ENCODE results near the gene ITSN1.
"Not testable (repeated sequence)": the region's sequence is repeated elsewhere in the genome, so short reads cannot be mapped to it uniquely, and the experiment has no call there.

ITSN1 gene

DNA sequence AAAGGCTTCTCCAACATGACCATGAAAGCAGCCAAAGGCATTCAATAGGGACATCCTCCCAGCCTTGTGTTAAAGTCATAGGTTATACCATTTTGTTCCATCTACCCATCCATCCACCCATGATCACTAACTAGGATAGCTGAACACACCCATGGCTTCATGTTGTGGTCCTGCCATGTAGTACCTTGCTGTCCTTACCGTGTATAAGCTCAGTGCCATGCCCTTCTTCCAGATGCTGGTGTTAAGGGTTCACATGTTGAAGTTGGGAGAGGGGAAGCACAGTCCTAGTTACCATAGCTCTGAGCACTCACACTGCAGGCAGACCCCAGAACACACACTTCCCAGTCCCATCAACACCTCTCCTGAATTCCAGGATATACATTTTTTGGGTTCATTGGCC is 221.8 kb downstream of the ITSN1 start:
- DNase-seq (ENCODE audit: low spot score): no peak

- DNase-seq (ENCODE audit: low spot score): no peak
Measured at GRCh38 chr21:33865176-33865575, 222.9 kb downstream of the ITSN1 start.

GRCh38 chr21:33865996-33866575 is 223.8 kb downstream of the ITSN1 start:
- DNase-seq (ENCODE audit: low spot score): no peak

GRCh38 chr21:33866826-33867225 is 224.5 kb downstream of the ITSN1 start:
- no peak for DNase-seq (ENCODE audit: low spot score)

- not testable (repeated sequence) for DNase-seq (ENCODE audit: low spot score)
Measured at GRCh38 chr21:33867868-33868267, 225.6 kb downstream of the ITSN1 start.

DNA sequence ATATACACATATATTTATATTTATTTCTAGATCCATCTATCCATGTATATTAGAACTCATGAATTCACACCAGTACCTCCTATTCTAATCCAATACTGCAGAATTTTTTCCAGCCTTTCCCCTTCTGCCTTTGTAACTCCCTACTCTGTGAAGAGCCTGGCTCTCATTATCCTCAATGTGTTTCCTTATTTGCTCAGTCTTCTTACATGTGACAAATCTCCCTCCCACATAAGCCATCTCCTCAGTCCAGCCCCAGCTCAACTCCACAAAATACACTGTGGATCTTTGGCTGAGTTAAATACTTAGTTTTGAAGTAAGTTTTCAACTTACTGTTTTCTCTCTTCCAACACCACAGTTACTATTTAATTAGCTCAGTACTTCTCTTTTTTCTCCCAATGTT is 227.6 kb downstream of the ITSN1 start:
- DNase-seq (ENCODE audit: low spot score): no peak

DNA sequence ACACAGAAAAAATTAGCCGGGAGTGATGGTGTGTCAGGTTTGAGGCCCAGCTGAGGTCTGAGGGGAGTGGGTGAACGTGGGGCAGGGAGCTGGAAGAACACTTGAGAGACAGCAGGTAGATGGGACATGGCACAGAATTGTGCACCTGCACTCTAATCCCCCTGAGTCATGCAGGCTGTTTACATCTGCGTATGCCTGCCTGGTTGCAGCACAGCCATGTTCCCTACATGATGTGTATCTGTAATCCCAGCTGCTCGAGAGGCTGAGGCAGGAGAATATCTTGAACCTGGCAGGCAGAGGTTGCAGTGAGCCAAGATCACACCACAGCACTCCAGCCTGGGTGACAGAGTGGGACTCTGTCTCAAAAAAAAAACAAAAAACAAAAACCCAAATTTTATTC is 228.5 kb downstream of the ITSN1 start:
- no peak for DNase-seq (ENCODE audit: low spot score)

DNA sequence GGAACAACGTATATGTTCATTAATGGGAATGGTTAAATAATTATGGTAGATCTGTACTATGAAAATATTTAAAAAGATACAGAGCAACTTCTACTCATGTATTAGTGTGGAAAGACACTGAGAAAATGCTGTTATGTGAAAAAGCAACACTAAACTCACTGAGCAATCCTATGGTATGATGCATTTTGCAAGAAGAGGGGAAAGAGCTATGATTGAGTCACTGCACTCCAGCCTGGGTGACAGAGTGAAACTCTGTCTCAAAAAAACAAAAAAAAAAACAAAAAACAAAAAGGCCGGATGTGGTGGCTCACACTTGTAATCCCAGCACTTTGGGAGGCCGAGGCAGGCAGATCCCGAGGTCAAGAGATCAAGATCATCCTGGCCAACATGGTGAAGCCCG is 228.9 kb downstream of the ITSN1 start:
- DNase-seq (ENCODE audit: low spot score): no peak

DNA sequence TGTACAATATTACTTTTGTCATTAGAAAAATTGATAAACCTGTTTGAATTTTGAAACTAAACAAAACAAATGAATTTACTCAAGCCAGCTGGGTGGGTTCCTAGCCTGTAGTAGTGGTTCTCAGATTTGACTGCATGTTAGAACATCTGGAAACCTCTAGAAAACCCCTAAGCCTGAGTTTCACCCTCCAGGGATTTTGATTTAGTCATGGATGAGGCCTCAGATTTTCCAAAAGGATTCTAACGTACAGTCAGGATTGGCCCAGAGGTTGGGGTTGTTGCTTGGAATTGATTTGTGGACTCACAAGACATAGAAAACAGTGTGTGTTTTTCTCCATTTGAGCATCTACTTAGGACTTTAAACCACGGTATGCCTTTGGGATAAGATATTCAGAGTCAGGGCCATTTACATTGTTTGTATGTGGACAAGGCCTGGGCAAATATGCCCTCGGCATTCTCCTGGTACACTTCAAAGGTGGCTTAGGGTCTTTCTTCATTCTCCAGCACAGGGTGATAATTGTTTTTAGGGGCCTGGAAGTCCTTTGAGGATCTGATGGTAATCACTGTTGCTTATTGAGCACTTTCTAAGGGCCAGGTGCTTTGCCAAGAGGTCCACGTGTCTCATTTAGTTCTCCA is 230.7 kb downstream of the ITSN1 start:
- no peak for DNase-seq (ENCODE audit: low spot score)

DNA sequence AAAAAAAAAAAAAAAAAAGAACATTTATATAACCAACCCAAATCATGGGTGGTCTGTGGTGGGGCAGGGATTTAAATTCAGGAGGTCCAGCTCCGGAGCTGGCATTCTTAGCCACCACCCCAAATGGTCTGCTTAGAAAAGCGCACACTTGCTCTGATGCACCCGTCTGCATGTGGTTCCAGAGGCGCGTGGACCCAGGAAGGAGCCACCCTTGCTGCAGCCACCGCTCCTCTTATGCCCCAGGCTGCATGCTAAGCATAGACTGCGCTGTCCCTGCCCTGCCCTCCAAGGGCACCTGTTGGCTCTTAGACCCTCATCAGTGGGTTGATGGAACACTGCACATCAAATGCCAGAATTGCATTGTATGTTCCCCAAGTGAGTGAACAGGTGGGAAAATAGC is 231.9 kb downstream of the ITSN1 start:
- DNase-seq (ENCODE audit: low spot score): no peak

DNA sequence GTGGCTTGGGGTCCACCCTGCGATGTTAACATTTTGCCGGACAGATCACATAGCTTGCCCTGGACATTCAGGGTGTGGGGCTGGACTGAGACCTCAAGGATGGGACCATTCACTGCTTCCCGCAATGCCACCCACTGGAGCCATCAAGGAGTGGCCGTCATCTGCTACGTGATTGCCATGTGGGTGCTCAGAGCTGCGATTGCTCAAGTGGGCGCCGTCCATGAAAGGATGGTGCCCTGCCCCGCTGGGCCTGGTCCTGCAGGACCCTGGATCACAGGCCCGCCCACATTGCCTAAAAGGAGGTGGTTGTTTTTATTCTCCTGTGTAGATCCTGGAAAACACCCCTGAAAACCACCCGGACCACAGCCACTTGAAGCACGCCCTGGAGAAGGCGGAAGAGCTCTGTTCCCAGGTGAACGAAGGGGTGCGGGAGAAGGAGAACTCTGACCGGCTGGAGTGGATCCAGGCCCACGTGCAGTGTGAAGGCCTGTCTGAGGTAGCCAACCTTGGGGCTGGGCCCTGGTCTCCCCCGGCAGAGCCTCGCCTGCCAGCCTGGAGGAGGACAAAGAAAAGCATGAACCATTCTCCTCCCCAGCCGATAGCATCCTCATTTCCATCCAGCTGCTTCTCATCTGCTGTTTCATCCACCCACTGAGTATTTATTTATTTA is 232.9 kb downstream of the ITSN1 start:
- DNase-seq (ENCODE audit: low spot score): no peak

DNA sequence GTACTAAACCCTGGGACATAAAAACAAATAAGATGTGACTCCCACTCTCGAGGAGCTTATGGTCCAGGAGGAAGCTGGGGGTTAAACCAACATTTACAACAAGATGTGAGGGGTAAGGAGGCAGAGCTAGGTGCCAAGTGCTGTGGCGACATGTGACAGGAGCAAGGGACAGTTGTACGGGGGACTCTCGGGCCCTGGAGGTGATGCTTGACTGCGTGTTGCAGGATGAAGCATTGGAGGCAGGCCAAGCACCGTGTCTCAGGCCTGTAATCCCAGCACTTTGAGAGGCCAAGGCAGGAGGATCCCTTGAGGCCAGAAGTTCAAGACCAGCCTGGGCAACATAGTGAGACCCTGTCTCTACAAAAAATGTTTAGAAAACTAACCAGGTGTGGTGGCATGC is 236.5 kb downstream of the ITSN1 start:
- no peak for DNase-seq (ENCODE audit: low spot score)

DNA sequence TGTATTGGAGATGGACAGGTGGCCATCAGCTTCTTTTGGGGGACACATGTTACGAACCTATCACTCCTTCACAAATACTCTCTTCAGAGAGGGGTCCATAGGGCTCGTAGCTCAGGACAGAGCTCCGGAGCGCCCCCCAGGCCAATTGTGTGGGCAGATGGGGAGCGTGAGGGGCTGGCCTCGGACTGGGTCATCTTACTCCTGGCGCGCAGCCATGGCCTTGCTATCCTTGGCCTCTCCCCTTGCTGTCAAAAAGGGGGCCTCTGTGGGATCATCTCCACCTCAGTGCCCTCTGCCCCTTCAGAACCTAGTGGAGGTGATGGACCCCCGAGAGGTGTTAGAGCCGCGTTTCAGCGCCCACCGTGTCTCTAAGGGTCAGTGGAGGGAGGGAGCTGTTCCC is 238.3 kb downstream of the ITSN1 start:
- DNase-seq (ENCODE audit: low spot score): no peak

DNA sequence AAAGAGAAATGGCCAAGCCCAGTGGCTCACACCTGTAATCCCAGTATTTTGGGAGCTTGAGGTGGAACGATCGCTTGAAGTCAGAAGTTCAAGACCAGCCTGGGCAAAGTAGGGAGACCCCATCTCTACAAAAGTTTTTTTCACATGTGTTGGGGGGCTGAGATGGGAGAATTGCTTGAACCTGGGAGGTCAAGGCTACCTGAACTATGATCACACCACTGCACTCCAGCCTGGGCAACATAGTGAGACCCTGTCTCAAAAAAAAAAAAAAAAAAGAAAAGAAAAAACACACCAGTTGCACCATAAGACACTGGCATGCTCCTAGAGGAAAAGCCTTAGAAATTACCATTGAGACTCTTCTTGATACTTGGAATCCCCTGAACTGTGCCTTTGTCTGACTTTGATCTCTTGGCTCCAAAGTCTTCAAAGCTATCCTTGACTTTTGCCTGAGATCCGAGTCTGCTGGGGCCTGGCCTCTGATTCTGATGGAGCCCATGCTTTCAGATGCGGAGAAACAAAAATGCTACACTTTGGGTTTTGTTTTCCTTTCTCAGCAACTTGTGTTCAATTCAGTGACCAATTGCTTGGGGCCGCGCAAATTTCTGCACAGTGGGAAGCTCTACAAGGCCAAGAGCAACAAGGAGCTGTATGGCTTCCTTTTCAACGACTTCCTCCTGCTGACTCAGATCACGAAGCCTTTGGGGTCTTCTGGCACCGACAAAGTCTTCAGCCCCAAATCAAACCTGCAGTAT is 239.6 kb downstream of the ITSN1 start:
- no peak for DNase-seq (ENCODE audit: low spot score)

GRCh38 chr21:33883118-33883517 is 240.8 kb downstream of the ITSN1 start:
- no peak for DNase-seq (ENCODE audit: low spot score)

GRCh38 chr21:33884376-33885171 is 242.3 kb downstream of the ITSN1 start:
- peak; percentile 13 for DNase-seq (ENCODE audit: low spot score)

- DNase-seq (ENCODE audit: low spot score): no peak
Measured at GRCh38 chr21:33885172-33885514, 242.8 kb downstream of the ITSN1 start.

GRCh38 chr21:33886321-33886720 is 244.0 kb downstream of the ITSN1 start:
- DNase-seq (ENCODE audit: low spot score): no peak

- no peak for DNase-seq (ENCODE audit: low spot score)
Measured at GRCh38 chr21:33890187-33890586, 247.9 kb downstream of the ITSN1 start.

DNA sequence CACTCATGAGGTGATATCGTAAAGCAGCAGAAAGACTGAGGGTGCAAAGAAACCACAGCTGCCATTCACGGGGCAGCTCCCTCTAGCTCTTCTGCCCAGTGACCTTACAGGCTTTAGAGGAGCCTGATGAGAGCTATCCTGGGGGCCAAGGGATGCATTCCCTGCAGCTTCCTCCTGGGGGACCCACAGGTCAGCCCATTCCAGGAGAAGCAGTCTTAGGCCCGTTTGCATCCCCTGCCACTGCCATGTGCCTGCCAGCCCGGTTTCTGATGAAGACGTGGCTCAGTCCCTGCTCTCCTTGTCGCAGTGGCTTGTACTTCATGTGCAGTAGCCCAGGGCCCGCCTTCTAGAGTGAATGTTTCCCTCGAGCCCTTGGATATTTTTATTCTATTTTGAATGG is 250.6 kb downstream of the ITSN1 start:
- DNase-seq (ENCODE audit: low spot score): no peak

- no peak for DNase-seq (ENCODE audit: low spot score)
Measured at GRCh38 chr21:33893917-33894316, 251.6 kb downstream of the ITSN1 start.

GRCh38 chr21:33894736-33895288 is 252.5 kb downstream of the ITSN1 start:
- peak; percentile 27 for DNase-seq (ENCODE audit: low spot score)

All from COLO829 (cell line).